Measurements from ENCODE around the gene CPT1A.

The CPT1A gene

GRCh38 chr11:68840661-68841653 is 759 bp downstream of the CPT1A start:
- Mint-ChIP-seq H3K27ac (peak overlapping the region in 1 of 2 donors; percentile 46), H3K27me3 (no peaks in the 10 kb centered on the region), H3K9me3 (no peaks in the 10 kb centered on the region), H3K4me1 (peaks cover 50% of the 10 kb centered on the region), H3K4me3 (peak overlapping the region; percentile 82 to 85)
- no peak for ATAC-seq
- peak; percentile 25 for DNase-seq

- peak; percentile 1 for ATAC-seq
- H3K27ac Mint-ChIP-seq: peak overlapping the region; percentile 45 to 46
- no peaks in the 10 kb centered on the region for H3K27me3 Mint-ChIP-seq
- peaks cover 50% of the 10 kb centered on the region for H3K4me1 Mint-ChIP-seq
- peak overlapping the region; percentile 82 to 85 for H3K4me3 Mint-ChIP-seq
- H3K9me3 Mint-ChIP-seq: no peaks in the 10 kb centered on the region
- DNase-seq: peak in 1 of 2 donors; percentile 31
Measured at GRCh38 chr11:68839911-68840641, 1.6 kb downstream of the CPT1A start.

GRCh38 chr11:68839054-68839865 is 2.5 kb downstream of the CPT1A start:
- DNase-seq: peak; percentile 92 to 94
- H3K9me3 Mint-ChIP-seq: no peaks in the 10 kb centered on the region
- peak; percentile 71 for ATAC-seq
- peaks cover 47% of the 10 kb centered on the region for H3K4me1 Mint-ChIP-seq
- H3K27ac Mint-ChIP-seq: peak overlapping the region; percentile 86 to 90
- H3K27me3 Mint-ChIP-seq: no peaks in the 10 kb centered on the region
- H3K4me3 Mint-ChIP-seq: peak overlapping the region; percentile 82 to 85

- H3K4me3 Mint-ChIP-seq: peak overlapping the region; percentile 82 to 85
- no peaks in the 10 kb centered on the region for H3K27me3 Mint-ChIP-seq
- ATAC-seq: no peak
- H3K27ac Mint-ChIP-seq: peak overlapping the region; percentile 86 to 90
- no peaks in the 10 kb centered on the region for H3K9me3 Mint-ChIP-seq
- peaks cover 41% of the 10 kb centered on the region for H3K4me1 Mint-ChIP-seq
- DNase-seq: peak in 1 of 2 donors; percentile 48
Measured at GRCh38 chr11:68838572-68838964, 3.1 kb downstream of the CPT1A start.

- Mint-ChIP-seq H3K4me1 (peaks cover 39% of the 10 kb centered on the region), H3K27ac (peak overlapping the region; percentile 60 to 86), H3K4me3 (peak overlapping the region; percentile 46 to 85), H3K27me3 (no peaks in the 10 kb centered on the region), H3K9me3 (no peaks in the 10 kb centered on the region)
- ATAC-seq: no peak
- no peak for DNase-seq
Measured at GRCh38 chr11:68837583-68838571, 3.8 kb downstream of the CPT1A start.

GRCh38 chr11:68835749-68836148 is 6.0 kb downstream of the CPT1A start:
- DNase-seq: no peak
- peaks cover 38% of the 10 kb centered on the region for H3K4me1 Mint-ChIP-seq
- no peaks in the 10 kb centered on the region for H3K27me3 Mint-ChIP-seq
- no peak for ATAC-seq
- no peak overlapping the region for H3K27ac Mint-ChIP-seq
- H3K9me3 Mint-ChIP-seq: no peaks in the 10 kb centered on the region
- H3K4me3 Mint-ChIP-seq: no peak overlapping the region

GRCh38 chr11:68835328-68835727 is 6.4 kb downstream of the CPT1A start:
- Mint-ChIP-seq H3K9me3 (no peaks in the 10 kb centered on the region), H3K27ac (no peak overlapping the region), H3K27me3 (no peaks in the 10 kb centered on the region), H3K4me1 (peaks cover 38% of the 10 kb centered on the region), H3K4me3 (no peak overlapping the region)
- DNase-seq (no peak), ATAC-seq (no peak)

GRCh38 chr11:68832476-68833181 is 9.1 kb downstream of the CPT1A start:
- Mint-ChIP-seq H3K4me3 (no peak overlapping the region), H3K27ac (no peak overlapping the region), H3K9me3 (no peaks in the 10 kb centered on the region), H3K4me1 (peaks cover 41% of the 10 kb centered on the region), H3K27me3 (no peaks in the 10 kb centered on the region)
- ATAC-seq (no peak), DNase-seq (no peak)

GRCh38 chr11:68831124-68831523 is 10.6 kb downstream of the CPT1A start:
- no peak overlapping the region for H3K27ac Mint-ChIP-seq
- no peaks in the 10 kb centered on the region for H3K9me3 Mint-ChIP-seq
- no peak overlapping the region for H3K4me3 Mint-ChIP-seq
- ATAC-seq: no peak
- H3K4me1 Mint-ChIP-seq: peaks cover 36% of the 10 kb centered on the region
- DNase-seq: no peak
- H3K27me3 Mint-ChIP-seq: no peaks in the 10 kb centered on the region

GRCh38 chr11:68829581-68829980 is 12.1 kb downstream of the CPT1A start:
- DNase-seq (no peak), ATAC-seq (no peak)
- H3K27me3 Mint-ChIP-seq: no peaks in the 10 kb centered on the region
- peaks cover 51% of the 10 kb centered on the region for H3K4me1 Mint-ChIP-seq
- H3K4me3 Mint-ChIP-seq: no peak overlapping the region
- H3K27ac Mint-ChIP-seq: peak overlapping the region; percentile 77 to 93
- H3K9me3 Mint-ChIP-seq: no peaks in the 10 kb centered on the region

GRCh38 chr11:68828957-68829356 is 12.8 kb downstream of the CPT1A start:
- Mint-ChIP-seq H3K4me1 (peaks cover 51% of the 10 kb centered on the region), H3K27ac (peak overlapping the region; percentile 77 to 93), H3K27me3 (no peaks in the 10 kb centered on the region), H3K9me3 (no peaks in the 10 kb centered on the region), H3K4me3 (peak overlapping the region; percentile 37 to 67)
- DNase-seq: no peak
- no peak for ATAC-seq

GRCh38 chr11:68828155-68828931 is 13.4 kb downstream of the CPT1A start:
- ATAC-seq (no peak), DNase-seq (no peak)
- no peaks in the 10 kb centered on the region for H3K9me3 Mint-ChIP-seq
- H3K4me1 Mint-ChIP-seq: peaks cover 50% of the 10 kb centered on the region
- H3K4me3 Mint-ChIP-seq: peak overlapping the region; percentile 37 to 67
- H3K27me3 Mint-ChIP-seq: no peaks in the 10 kb centered on the region
- peak overlapping the region; percentile 77 to 93 for H3K27ac Mint-ChIP-seq

- Mint-ChIP-seq H3K27me3 (no peaks in the 10 kb centered on the region), H3K4me1 (peaks cover 44% of the 10 kb centered on the region), H3K27ac (peak overlapping the region; percentile 67 to 77), H3K4me3 (peak overlapping the region in 1 of 2 donors; percentile 67), H3K9me3 (no peaks in the 10 kb centered on the region)
- ATAC-seq (no peak), DNase-seq (no peak)
Measured at GRCh38 chr11:68827733-68828132, 14.0 kb downstream of the CPT1A start.

All from stimulated activated naive CD8-positive, alpha-beta T cell treated with anti-CD3 and anti-CD28 coated beads, Interleukin-15, amount 100 ng/mL, for 72 hours (primary cell).